HepG2 (cell line): Measurements from ENCODE around the gene PPM1F. TPM values are rescaled to one million over a fixed set of nuclear protein-coding genes. Genes with fewer than 3 reads are reported as not detected.
"Not testable (repeated sequence)": the region's sequence is repeated elsewhere in the genome, so short reads cannot be mapped to it uniquely, and the experiment has no call there.

Experiments
- ATAC-seq: fragments of 200-7000 bp; cut with Tn5 transposase; 3 replicates; pipeline ENCODE4 v1.9.1; 2020; ENCODE audit warnings: mild to moderate bottlenecking, moderate library complexity
- BruUV-seq: library from RNA; stranded (reverse); fragments of 400-500 nt; replicated peaks from 2 replicates; lab custom pipeline; 2021; lab: Mats Ljungman, UMichigan
- CTCF ChIA-PET: fragments of 300-600 bp; formaldehyde crosslinking; extraction: SDS; loops from one replicate; lab custom pipeline; 2021; ENCODE audit warnings: low total read pairs, inconsistent platforms, low intra/inter-chr PET ratio; lab: Yijun Ruan, JAX
- POLR2A ChIA-PET: fragments of 350-600 bp; sonication (Branson Sonifier 250); formaldehyde crosslinking; loops from one replicate; lab custom pipeline; 2020; ENCODE audit warnings: antibody characterized with exemption, inconsistent platforms; lab: Yijun Ruan, JAX
- DNase-seq: peaks from one replicate; pipeline ENCODE4 v3.0.0-alpha.2; 2015; ENCODE audit warnings: low spot score
- FAIRE-seq: peaks from 3 replicates; lab custom pipeline; 2011; peaks lifted over from hg19 to GRCh38; lab: Jason Lieb, UNC
- H2AFZ ChIP-seq: one replicate; pipeline ENCODE4 v1.6.1; 2011; ENCODE audit warnings: low read length, inconsistent platforms
- H3K27ac ChIP-seq: fragments of 300-600 bp; 3 replicates; pipeline ENCODE4 v1.8.0; 2011; ENCODE audit warnings: mixed run types, mild to moderate bottlenecking, mixed read lengths, low read length, inconsistent platforms; ENCODE audit not compliant: insufficient read depth; ENCODE audit errors: extremely low read length
- H3K27me3 ChIP-seq, 2 experiments: fragments of 200-600 bp in 1 of 2; 2 replicates in 1 of 2; 3 replicates in 1 of 2; pipeline versions ENCODE4 v1.6.0 to v1.8.0; 2011; ENCODE audit warnings: low read length in 2 of 2, mild to moderate bottlenecking in 2 of 2, moderate library complexity in 2 of 2, inconsistent platforms in 1 of 2; ENCODE audit not compliant: insufficient read depth in 2 of 2, control insufficient read depth in 1 of 2
- H3K36me3 ChIP-seq, 2 experiments: fragments of 200-600 bp in 1 of 2; replicated peaks in 1 of 2; 2 replicates in 1 of 2; 3 replicates in 1 of 2; pipeline versions ENCODE4 v1.5.1 to v1.8.0; 2011; ENCODE audit warnings: low read length in 2 of 2, inconsistent platforms in 1 of 2; ENCODE audit not compliant: insufficient read depth in 2 of 2, control insufficient read depth in 1 of 2
- H3K4me1 ChIP-seq: 2 replicates; pipeline ENCODE4 v1.5.1; 2012; ENCODE audit warnings: low read length, inconsistent platforms; ENCODE audit not compliant: insufficient read depth
- H3K4me2 ChIP-seq: 2 replicates; pipeline ENCODE4 v1.6.0; 2011; ENCODE audit warnings: low read depth, low read length, inconsistent platforms
- H3K4me3 ChIP-seq, 3 experiments: fragments of 200-600 bp in 1 of 3; sonication (generic), shearing (Covaris generic) in 1 of 3; replicated peaks in 1 of 3; 2 replicates each; pipeline ENCODE4 v1.5.1; 2011 to 2016; ENCODE audit warnings: low read length in 3 of 3, inconsistent platforms in 2 of 3, low read depth in 2 of 3, mild to moderate bottlenecking in 2 of 3, control low read depth in 1 of 3, mixed read lengths in 1 of 3; ENCODE audit not compliant: insufficient read depth in 1 of 3
- H3K79me2 ChIP-seq: one replicate; pipeline ENCODE4 v1.6.1; 2011; ENCODE audit warnings: low read length, inconsistent platforms; ENCODE audit not compliant: insufficient read depth
- H3K9ac ChIP-seq: 2 replicates; pipeline ENCODE4 v1.6.0; 2011; ENCODE audit warnings: mild to moderate bottlenecking, low read depth, low read length, inconsistent platforms; ENCODE audit not compliant: insufficient read depth
- H3K9me3 ChIP-seq: 2 replicates; pipeline ENCODE4 v1.5.1; 2012; ENCODE audit warnings: mild to moderate bottlenecking, low read length
- H4K20me1 ChIP-seq: 2 replicates; pipeline ENCODE4 v1.6.0; 2011; ENCODE audit warnings: inconsistent platforms, mild to moderate bottlenecking, low read length, moderate library complexity; ENCODE audit not compliant: insufficient read depth
- ATF7 ChIP-seq, 2 experiments: fragments of 450-650 bp in 1 of 2; sonication (generic) in 1 of 2; formaldehyde crosslinking in 1 of 2; IDR thresholded peaks; 2 replicates each; pipeline versions ENCODE4 v1.4.0 to v1.6.1; 2016 to 2020; ENCODE audit warnings: antibody characterized with exemption in 1 of 2, mild to moderate bottlenecking in 1 of 2, missing genetic modification reagents in 1 of 2
- EP300 ChIP-seq, 3 experiments: sonication (generic) in 1 of 3; formaldehyde crosslinking in 1 of 3; IDR thresholded peaks; 2 replicates each; pipeline versions ENCODE4 v1.5.1 to v1.6.1; 2011 to 2020; ENCODE audit warnings: low read depth in 2 of 3, low read length in 2 of 3, borderline replicate concordance in 1 of 3, improper control_type of control experiment in 1 of 3, mild to moderate bottlenecking in 1 of 3, missing genetic modification reagents in 1 of 3, moderate library complexity in 1 of 3
- YEATS4 ChIP-seq: sonication (generic); formaldehyde crosslinking; IDR thresholded peaks from 2 replicates; pipeline ENCODE4 v1.4.0; 2020; ENCODE audit warnings: missing genetic modification reagents, borderline replicate concordance
- ZFP36 ChIP-seq: fragments of 150-350 bp; IDR thresholded peaks from 2 replicates; pipeline ENCODE4 v1.6.1; 2018; ENCODE audit warnings: borderline replicate concordance, low read length, low read depth; ENCODE audit not compliant: partially characterized antibody
- ZNF747 ChIP-seq: sonication (generic); formaldehyde crosslinking; IDR thresholded peaks from 2 replicates; pipeline ENCODE4 v1.8.1; 2023; ENCODE audit warnings: missing genetic modification reagents, mild to moderate bottlenecking, borderline replicate concordance
- WGBS: methylation state at CpG from one replicate; pipeline ENCODE4 v1.1.6; 2017; ENCODE audit warnings: low lambda C conversion rate; 5-methylcytosine and 5-hydroxymethylcytosine counted together
- in situ Hi-C: cut with HindIII; loops from 2 replicates; pipeline ENCODE4 v1.10.0; 2017; ENCODE audit warnings: low pct_unique_long_range_greater_than_20kb; ENCODE audit not compliant: extremely low pct_ligation_motif_present
- intact Hi-C: fragments of 100-400 bp; cut with micrococcal nuclease; formaldehyde crosslinking; loops from one replicate; pipeline ENCODE4 v1.10.0; 2022; ENCODE audit not compliant: unreplicated experiment
- polyA plus RNA-seq, 8 experiments: library from polyadenylated mRNA; depleted of rRNA in 3 of 8; stranded (reverse) in 7 of 8; unstranded in 1 of 8; fragments of >200 nt; fragmentation: Illumina TruSeq in 4 of 8; extraction: Trizol in 4 of 8; gene quantifications; 2 replicates each; pipeline versions ENCODE4 v1.2.1 to v1.2.3, GENCODE V29; 2011 to 2016; ENCODE audit warnings: low read depth in 4 of 8, missing spikeins in 1 of 8, mixed read lengths in 1 of 8; ENCODE audit not compliant: insufficient read depth in 1 of 8
- total RNA-seq, 5 experiments: library from RNA; depleted of rRNA; stranded (reverse); fragments of >200 nt; fragmentation: Illumina TruSeq; extraction: Trizol; gene quantifications; 2 replicates each; pipeline ENCODE4 v1.2.3, GENCODE V29; 2016; ENCODE audit warnings: low read depth in 1 of 5
- TF ChIP-seq, protein P1 (sequence below): sonication (generic); formaldehyde crosslinking; IDR thresholded peaks from one replicate; pipeline ENCODE4 v1.5.1; 2020; ENCODE audit warnings: mild to moderate bottlenecking, missing genetic modification reagents; ENCODE audit errors: not compliant biosample characterization
- TF ChIP-seq, protein P2 (sequence below): sonication (generic); formaldehyde crosslinking; IDR thresholded peaks from 2 replicates; pipeline ENCODE4 v1.8.1; 2023; ENCODE audit warnings: missing genetic modification reagents, mild to moderate bottlenecking, borderline replicate concordance

Gene PPM1F
- total and polyA plus RNA-seq, 2 of the 13 experiments (the other 11 are each of a cell fraction or from before 2014, with no cell fraction given): 11.0 to 19.6 TPM

DNA sequence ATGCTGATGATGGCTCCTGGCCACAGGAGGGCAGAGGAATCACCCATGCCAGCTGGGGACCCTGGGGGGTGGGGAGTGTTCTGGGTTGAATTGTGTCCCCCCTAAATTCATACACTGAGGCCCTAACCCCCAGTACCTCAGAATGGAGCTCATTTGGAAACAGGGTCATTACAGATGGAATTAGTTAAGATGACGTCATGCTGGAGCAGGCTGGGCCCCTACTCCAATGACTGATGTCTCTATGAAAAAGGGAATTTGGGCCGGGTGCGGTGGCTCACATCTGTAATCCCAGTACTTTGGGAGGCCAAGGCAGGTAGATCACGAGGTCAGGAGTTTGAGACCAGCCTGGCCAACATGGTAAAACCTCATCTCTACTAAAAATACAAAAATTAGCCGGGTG is 12.7 kb downstream of the PPM1F start:
- 95% methylated on average over 5 of the region's 5 CpGs for WGBS
- peaks cover 3 to 28% of the 10 kb centered on the region in 2 experiments; a peak in 4 of 5 replicates for H3K36me3 ChIP-seq
- POLR2A ChIA-PET; H3K4me2 ChIP-seq; H3K27ac ChIP-seq; TF ChIP-seq ATF7 (CRISPR knock-in tag; IDR thresholded peaks at IDR 0.05): not testable (repeated sequence)
- peak; percentile 45; the same call in 1 of the 2 replicates for TF ChIP-seq ATF7 (IDR thresholded peaks at IDR 0.05)
- TF ChIP-seq, all 625 proteins: peak for 1; not testable (repeated sequence) for 624
- DNase-seq, H3K9me3 ChIP-seq, H3K4me3 ChIP-seq, BruUV-seq, H3K9ac ChIP-seq, CTCF ChIA-PET, in situ Hi-C loops, H3K79me2 ChIP-seq, FAIRE-seq, H3K27me3 ChIP-seq, H2AFZ ChIP-seq, H4K20me1 ChIP-seq, ATAC-seq: not testable (repeated sequence)
- intact Hi-C loops: loop anchor here (2.0 to 5.0 kb wide), 2 partner anchors 13 to 73 kb away; partner anchors contain the start of genes MAPK1 and PPM1F
- peaks cover 18% of the 10 kb centered on the region for H3K4me1 ChIP-seq

DNA sequence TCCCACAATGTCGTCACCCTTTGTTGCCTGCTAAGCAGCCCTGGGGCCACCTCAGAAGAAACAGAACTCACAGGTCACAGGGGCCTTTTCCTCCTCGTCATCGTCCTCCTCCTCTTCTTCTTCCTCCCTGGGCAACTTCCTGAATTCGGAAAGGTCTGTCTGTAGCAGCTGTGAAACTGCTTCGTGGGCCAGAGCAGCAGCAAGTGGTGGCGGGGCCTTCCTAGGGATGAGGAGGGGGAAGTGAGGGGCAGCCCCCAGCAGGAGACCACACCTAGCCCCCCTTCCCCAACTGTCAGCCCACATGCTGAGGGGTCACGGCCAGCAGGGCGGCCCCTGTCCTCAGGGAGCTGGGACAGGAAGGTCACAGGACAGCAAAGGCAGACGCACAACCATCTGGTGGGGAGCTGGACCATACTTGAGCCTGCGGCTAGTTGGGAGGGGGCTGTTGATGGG is 13.2 kb downstream of the PPM1F start:
- BruUV-seq: no TSS peak
- Histone ChIP-seq H3K4me1 (peaks cover 18% of the 10 kb centered on the region), H3K27ac (no peak overlapping the region), H3K9ac (no peak overlapping the region), H3K4me2 (no peak overlapping the region), H2AFZ (no peak overlapping the region), H3K36me3 (peaks cover 3 to 24% of the 10 kb centered on the region in 2 experiments; a peak in 4 of 5 replicates), H4K20me1 (no peaks in the 10 kb centered on the region), H3K79me2 (no peaks in the 10 kb centered on the region), H3K27me3 (no peaks in the 10 kb centered on the region), H3K4me3 (no peak overlapping the region), H3K9me3 (no peaks in the 10 kb centered on the region)
- ATAC-seq (no peak), DNase-seq (no peak), FAIRE-seq (no peak)
- WGBS: 96% methylated on average over 7 of the region's 10 CpGs
- POLR2A ChIA-PET: interaction anchor here (1.0 to 1.8 kb wide), 2 partner anchors 13 to 259 kb away, joined by 3 to 16 read pairs; partner anchors contain the start of gene PPM1F
- CTCF ChIA-PET: no interaction called here
- intact Hi-C loops (loop anchor here (2.0 to 5.0 kb wide), 2 partner anchors 13 to 72 kb away; partner anchors contain the start of genes MAPK1 and PPM1F), in situ Hi-C loops (no loop called here)
- TF ChIP-seq ZNF747 (CRISPR knock-in tag) (no peak), ZFP36 (no peak), EP300 (IDR thresholded peaks at IDR 0.05; ENCODE audit: low read depth in 2 of 2, low read length in 2 of 2) (no peak), EP300 (CRISPR knock-in tag; IDR thresholded peaks at IDR 0.05; ENCODE audit: borderline replicate concordance) (no peak), YEATS4 (no peak)
- TF ChIP-seq, protein P1, sequence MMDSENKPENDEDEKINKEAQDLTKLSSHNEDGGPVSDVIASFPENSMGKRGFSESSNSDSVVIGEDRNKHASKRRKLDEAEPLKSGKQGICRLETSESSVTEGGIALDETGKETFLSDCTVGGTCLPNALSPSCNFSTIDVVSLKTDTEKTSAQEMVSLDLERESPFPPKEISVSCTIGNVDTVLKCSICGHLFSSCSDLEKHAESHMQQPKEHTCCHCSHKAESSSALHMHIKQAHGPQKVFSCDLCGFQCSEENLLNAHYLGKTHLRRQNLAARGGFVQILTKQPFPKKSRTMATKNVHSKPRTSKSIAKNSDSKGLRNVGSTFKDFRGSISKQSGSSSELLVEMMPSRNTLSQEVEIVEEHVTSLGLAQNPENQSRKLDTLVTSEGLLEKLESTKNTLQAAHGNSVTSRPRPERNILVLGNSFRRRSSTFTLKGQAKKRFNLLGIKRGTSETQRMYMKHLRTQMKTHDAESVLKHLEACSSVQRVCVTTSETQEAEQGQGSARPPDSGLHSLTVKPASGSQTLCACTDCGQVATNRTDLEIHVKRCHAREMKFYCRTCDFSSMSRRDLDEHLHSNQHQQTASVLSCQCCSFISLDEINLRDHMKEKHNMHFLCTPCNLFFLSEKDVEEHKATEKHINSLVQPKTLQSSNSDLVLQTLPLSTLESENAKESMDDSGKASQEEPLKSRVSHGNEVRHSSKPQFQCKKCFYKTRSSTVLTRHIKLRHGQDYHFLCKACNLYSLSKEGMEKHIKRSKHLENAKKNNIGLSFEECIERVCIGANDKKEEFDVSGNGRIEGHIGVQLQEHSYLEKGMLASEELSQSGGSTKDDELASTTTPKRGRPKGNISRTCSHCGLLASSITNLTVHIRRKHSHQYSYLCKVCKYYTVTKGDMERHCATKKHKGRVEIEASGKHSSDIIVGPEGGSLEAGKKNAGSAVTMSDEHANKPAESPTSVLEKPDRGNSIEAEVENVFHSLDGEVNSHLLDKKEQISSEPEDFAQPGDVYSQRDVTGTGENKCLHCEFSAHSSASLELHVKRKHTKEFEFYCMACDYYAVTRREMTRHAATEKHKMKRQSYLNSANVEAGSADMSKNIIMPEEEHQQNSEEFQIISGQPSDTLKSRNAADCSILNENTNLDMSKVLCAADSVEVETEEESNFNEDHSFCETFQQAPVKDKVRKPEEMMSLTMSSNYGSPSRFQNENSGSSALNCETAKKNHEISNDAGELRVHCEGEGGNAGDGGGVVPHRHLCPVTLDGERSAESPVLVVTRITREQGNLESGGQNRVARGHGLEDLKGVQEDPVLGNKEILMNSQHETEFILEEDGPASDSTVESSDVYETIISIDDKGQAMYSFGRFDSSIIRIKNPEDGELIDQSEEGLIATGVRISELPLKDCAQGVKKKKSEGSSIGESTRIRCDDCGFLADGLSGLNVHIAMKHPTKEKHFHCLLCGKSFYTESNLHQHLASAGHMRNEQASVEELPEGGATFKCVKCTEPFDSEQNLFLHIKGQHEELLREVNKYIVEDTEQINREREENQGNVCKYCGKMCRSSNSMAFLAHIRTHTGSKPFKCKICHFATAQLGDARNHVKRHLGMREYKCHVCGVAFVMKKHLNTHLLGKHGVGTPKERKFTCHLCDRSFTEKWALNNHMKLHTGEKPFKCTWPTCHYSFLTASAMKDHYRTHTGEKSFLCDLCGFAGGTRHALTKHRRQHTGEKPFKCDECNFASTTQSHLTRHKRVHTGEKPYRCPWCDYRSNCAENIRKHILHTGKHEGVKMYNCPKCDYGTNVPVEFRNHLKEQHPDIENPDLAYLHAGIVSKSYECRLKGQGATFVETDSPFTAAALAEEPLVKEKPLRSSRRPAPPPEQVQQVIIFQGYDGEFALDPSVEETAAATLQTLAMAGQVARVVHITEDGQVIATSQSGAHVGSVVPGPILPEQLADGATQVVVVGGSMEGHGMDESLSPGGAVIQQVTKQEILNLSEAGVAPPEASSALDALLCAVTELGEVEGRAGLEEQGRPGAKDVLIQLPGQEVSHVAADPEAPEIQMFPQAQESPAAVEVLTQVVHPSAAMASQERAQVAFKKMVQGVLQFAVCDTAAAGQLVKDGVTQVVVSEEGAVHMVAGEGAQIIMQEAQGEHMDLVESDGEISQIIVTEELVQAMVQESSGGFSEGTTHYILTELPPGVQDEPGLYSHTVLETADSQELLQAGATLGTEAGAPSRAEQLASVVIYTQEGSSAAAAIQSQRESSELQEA: no peak
- TF ChIP-seq, protein P2, sequence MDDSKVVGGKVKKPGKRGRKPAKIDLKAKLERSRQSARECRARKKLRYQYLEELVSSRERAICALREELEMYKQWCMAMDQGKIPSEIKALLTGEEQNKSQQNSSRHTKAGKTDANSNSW (CRISPR knock-in tag): no peak
